Retina (tissue), 1 donor: ENCODE measurements around the gene PARD3B.

ENCODE experiments used
- DNase-seq: peaks from one replicate; pipeline ENCODE4 v3.0.0-alpha.2; 2016

The PARD3B gene

GRCh38 chr2:204713211-204713610, 167.9 kb downstream of the PARD3B start:
- DNase-seq = no peak

GRCh38 chr2:204715361-204715760, 170.1 kb downstream of the PARD3B start:
- no peak for DNase-seq

- DNase-seq = no peak
Observed at GRCh38 chr2:204717591-204717990, 172.3 kb downstream of the PARD3B start.

GRCh38 chr2:204718607-204719006, 173.3 kb downstream of the PARD3B start:
- no peak for DNase-seq

DNA sequence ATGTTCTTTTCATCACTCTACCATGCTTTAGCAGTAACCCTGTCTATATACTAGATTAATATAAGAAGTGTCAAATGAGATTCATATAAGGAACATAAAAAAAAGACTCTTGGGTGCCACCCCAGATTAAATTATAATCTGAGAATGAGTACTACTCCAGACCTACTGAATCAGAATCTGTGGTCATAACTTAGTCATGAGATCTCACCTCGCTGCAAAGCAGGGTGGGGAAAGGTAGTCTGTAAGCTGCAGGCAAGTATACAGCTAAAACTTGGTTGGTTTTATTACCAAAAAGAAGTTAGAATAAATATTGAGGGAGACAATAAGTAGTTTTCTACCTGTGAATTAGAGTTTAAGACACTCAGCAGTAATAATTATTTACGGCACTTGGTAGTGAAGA, 175.6 kb downstream of the PARD3B start:
- no peak for DNase-seq

GRCh38 chr2:204722207-204722606, 176.9 kb downstream of the PARD3B start:
- no peak for DNase-seq

- no peak for DNase-seq
Observed at GRCh38 chr2:204722691-204723090, 177.4 kb downstream of the PARD3B start.

- DNase-seq = no peak
Observed at GRCh38 chr2:204725693-204726360, 180.6 kb downstream of the PARD3B start.

DNA sequence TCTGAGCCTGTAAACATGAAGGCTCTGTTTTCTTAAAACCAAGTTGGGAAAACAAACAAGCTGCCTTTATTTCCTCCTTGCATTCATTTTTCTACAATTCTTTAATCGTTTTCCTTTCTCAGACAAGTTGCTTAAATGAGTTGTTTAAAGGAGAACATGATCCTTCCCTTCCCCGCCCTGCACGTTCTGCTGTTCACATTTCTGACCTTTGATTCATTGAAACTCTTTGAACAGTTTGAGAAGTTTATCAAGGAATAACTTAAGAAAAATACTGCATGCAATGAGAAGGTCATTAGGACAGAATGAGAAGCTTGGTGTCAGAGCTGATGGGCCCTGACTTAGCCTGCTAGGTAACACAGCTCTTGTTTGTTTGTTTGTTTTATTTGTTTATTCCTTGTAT, 181.6 kb downstream of the PARD3B start:
- DNase-seq = no peak

DNA sequence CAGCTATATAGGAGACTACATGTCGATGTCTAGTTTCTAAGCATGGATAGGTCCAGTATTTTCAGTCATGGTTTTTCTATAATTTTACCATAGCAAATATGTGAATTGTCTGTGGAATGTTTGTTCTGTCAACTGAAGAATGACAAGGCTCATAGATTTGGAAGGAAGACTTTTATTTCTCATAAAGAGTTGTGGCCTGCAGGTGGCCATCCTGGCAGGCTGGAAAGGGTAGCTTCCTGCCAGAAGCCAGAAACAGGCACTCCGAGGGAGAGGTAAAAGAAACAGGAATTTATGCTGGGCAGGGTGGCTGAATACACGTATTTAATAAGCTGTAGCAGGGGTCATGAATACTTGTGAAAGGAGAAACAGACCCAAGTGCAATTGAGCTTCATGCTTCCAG, 182.1 kb downstream of the PARD3B start:
- DNase-seq = no peak

DNA sequence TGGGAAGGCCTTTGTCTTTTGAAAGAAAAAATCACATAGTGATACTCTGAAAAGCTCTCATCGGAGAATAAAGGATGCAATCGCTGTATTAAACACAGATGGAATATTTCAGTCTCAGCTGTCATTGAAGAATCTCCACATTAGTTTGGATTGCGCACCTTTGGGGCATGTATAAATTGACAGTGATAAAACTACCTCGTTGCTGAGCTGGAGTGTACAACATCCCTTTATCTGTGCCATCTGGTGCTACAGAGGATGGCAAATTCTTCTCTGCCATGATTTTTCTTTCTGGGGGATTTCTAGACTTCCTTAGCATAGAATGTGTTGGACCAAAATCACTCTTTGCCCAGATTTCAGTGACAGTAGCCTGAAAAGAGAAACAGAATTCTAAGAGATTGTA, 185.3 kb downstream of the PARD3B start:
- no peak for DNase-seq

GRCh38 chr2:204732019-204732418, 186.7 kb downstream of the PARD3B start:
- no peak for DNase-seq

- DNase-seq = no peak
Observed at GRCh38 chr2:204737296-204737695, 192.0 kb downstream of the PARD3B start.

DNA sequence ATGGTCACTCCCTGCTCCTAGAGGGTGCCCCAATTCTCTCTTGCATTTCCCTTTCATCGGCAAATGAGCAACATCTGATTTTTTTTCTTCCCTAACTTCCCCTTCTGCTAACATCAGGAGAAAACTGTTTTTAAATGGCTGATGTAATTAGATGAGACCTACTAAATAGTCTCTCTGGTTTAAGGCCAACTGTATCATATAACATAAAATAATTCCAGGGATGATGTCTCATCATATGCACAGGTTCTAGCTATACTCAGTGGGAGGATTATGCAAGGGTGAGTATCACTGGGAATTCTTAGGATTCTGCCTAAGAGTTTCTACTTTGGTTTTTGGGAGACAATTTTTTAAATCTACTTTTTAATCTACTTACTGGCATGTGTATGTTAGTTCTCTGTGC, 193.4 kb downstream of the PARD3B start:
- no peak for DNase-seq

DNA sequence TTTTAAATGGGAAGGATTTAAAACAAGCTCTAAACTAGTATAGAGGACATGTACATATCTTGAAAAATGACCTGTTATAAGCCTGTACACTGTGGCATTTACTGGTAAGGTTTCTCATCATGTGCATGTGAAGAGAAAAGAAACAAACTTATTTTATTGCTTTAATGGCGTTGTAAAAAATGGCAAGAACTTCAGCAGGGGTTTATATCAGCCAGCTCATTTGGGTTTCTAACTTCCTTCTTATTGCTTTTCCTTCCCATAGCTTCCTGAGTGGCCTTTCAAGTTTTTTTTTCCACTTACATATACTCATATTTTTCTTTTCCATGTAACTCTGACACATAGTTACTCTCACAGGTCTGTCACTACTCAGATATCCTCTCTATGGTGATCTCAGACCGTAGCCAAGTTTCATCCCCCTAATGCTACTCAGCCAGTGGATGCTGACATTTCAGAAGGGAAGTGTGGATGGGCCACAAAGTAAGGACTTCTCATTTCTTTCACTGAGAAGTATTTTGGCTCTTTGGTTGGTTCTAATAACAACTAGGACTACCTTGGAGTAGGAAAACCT, 198.2 kb downstream of the PARD3B start:
- no peak for DNase-seq

DNA sequence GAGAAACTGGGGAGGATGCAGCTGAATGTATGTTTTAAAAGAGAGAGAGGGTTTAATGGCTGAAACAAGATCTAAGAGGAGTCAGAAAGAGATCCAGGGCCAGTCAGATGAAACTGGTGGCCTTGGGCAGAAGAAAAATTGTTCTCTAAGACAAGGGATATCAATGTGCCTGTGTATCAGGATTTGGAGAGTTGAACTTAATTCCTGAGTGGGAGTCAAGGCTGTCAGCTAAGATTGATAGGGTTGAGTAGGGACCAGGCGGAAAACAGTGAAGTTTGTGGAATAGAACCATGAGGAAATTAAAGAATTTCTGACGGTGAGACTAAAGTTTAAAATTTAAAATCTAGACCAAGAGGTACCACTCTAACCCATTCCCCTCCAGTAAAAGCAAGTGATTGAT, 199.2 kb downstream of the PARD3B start:
- no peak for DNase-seq

DNA sequence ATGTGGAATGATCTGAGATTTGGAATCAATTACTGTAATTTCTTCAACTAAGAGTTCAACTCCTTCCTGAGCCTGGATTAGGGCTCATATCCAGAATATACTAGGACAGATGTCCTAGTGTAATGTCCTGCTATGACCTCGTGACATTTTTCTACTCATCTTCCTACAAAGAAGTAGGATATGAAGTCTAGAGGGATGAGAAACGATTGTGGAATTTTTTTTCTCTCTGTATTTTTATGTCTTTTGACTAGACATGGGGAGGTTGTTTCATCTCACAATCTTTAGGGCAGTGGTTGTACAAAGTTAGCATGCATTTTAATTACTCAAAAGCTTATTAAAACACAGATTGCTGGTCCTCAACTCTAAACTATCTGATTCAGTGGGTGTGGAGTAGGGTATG, 203.0 kb downstream of the PARD3B start:
- no peak for DNase-seq

GRCh38 chr2:204749319-204749718, 204.0 kb downstream of the PARD3B start:
- DNase-seq = no peak

GRCh38 chr2:204750389-204750788, 205.1 kb downstream of the PARD3B start:
- no peak for DNase-seq

DNA sequence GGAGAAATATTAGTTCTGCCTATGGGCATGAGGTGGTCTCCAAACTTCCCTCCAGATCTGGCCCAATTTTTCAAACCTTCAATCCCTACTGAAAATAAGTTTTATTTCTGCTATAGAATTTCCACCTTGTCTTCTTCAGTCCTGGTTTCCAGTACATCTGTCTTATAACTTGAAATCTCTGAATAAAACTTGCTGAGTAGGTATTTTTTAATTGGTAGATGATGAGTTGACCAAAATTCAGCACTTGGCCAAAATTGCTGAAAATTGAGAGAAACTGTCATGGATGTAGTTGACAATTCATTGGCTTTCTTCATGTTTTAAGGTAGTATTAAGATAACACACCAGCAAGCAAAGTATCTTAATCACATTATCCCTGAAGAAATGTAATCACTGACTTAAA, 206.2 kb downstream of the PARD3B start:
- DNase-seq = no peak

GRCh38 chr2:204753841-204754240, 208.6 kb downstream of the PARD3B start:
- no peak for DNase-seq

DNA sequence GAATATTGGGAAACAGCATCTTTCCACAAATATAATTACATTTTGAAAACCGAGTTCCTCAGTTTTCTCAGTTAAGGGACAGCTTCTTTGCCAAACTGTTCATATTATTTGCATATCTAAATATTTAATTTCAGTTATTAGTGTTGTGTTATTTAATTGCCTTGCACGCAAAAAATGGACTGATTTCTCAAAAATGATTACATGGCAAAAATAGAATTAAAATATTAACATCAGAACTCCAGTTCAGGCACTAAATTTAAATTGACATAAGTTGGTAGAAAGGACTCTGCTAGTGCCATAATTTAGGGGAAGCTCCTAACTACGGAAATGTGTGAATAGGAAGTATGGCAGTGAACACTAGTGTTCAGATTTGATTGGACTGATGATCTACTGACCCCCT, 209.6 kb downstream of the PARD3B start:
- no peak for DNase-seq

DNA sequence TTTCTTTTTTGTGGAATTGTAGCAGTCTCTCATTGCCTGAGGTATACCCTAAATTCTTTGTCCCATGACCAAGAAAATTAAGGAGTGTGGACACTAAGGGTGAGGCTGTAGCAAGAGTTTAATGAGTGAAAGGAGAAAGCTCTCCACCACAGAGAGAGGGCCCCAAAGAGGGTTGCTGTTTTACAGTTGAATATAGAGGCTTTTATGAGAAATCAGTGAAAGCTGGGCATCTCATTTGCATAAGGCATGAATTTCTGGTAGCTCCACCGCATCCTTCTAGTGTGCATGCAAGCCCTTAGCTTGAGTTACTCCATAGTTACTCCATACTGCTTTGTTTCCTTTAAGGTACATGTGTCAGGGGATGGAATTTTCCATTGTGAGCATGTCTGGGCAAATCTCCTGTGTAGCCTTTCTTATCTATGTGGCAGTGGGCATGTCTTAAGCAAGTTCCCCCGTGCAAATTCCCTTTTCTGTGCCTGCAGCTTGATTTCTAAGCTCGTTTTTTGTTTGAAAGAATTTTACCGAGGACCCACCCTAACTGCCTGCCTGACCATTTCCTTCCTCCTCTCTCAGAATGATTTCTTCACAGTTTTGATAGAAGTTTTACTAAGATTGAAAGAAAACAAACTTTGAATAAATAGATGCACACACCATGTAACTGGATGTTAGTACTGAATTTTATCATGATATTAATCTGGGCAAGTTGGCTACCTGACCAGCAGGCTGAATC, 218.9 kb downstream of the PARD3B start:
- no peak for DNase-seq

DNA sequence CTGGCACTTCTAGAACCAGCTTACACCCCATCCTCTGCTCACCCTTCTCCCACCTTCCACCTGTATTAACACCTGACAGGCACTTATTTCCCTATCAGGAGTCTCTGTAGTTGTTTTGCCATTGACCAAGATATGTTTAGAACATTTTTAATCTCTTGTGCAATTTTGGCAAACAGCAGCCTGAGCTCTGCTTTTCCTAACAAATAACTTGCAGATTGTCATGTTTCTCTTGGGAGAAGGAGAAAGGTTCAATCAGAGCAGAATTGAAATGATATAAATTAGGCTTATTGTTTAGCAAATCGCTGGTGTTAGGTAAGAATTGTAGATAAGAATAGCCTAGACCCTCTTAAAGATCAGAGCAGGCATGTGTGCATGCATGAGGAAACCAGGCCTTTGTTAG, 225.5 kb downstream of the PARD3B start:
- no peak for DNase-seq

DNA sequence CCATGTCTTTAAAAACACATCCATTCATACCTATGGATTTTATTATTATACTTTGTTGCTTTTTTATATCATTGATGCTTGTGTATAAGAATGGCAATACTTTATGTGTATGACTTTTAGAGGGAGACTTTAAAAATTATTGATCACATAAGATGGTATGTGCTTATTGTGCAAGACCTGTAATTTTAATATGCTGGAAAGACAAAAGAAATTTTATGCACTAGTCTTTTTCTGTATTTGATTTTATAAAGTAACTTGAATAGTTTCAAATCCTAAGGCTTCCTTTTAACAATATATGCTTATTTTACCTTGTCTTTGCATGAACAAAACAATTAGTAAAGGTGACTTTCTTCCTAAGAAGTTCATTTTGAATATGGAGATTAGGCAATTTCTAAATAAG, 226.4 kb downstream of the PARD3B start:
- no peak for DNase-seq
